ENCODE measurements around the gene ACSM2B. TPM values are rescaled to one million over a fixed set of nuclear protein-coding genes. Genes with fewer than 3 reads are reported as not detected.

ACSM2B gene
- total RNA-seq, 1 donor from 2014 or later, result not detected

Other genes starting within 250 kb of the ACSM2B start
- not detected in 2 replicates for gene GP2, start 248.9 kb downstream of the ACSM2B start, total RNA-seq
- not detected in 2 replicates for gene UMOD, start 223.7 kb downstream of the ACSM2B start, total RNA-seq
- gene PDILT, start 171.6 kb downstream of the ACSM2B start, total RNA-seq, result not detected in 2 replicates
- 0.67 TPM in 1 of 2 replicates, not detected in the other for gene ACSM5, start 166.8 kb downstream of the ACSM2B start, total RNA-seq
- gene ACSM2A, start 124.8 kb downstream of the ACSM2B start, total RNA-seq, result 0.14 TPM in 1 of 2 replicates, not detected in the other
- 0.43 and 0.46 TPM in 2 replicates for gene ACSM1, start 121.3 kb upstream of the ACSM2B start, total RNA-seq
- 26.4 and 28.6 TPM in 2 replicates for gene THUMPD1, start 165.5 kb upstream of the ACSM2B start, total RNA-seq
- 5.3 and 7.4 TPM in 2 replicates for gene ACSM3, start 187.6 kb upstream of the ACSM2B start, total RNA-seq
- gene ERI2, start 230.1 kb upstream of the ACSM2B start, total RNA-seq, result 11.4 and 12.9 TPM in 2 replicates
- gene REXO5, start 230.2 kb upstream of the ACSM2B start, total RNA-seq, result 0.99 and 1.8 TPM in 2 replicates